ENCODE data around the gene PBXIP1. TPM values are rescaled to one million over a fixed set of nuclear protein-coding genes. Genes with fewer than 3 reads are reported as not detected.
"Not testable (repeated sequence)": the region's sequence is repeated elsewhere in the genome, so short reads cannot be mapped to it uniquely, and the experiment has no call there.

PBXIP1 gene
- total RNA-seq, 1 donor = 520 TPM

- peak in 1 of 3 donors; percentile 51 for DNase-seq (ENCODE audit: low read depth in 2 of 3, low spot score in 2 of 3)
These were observed 39.5 kb upstream of the PBXIP1 start for GRCh38 chr1:154995301-154995983.

GRCh38 chr1:154994591-154994990 is 38.7 kb upstream of the PBXIP1 start:
- DNase-seq (ENCODE audit: low read depth in 2 of 3, low spot score in 2 of 3) = no peak

- no peak for DNase-seq (ENCODE audit: low read depth in 2 of 3, low spot score in 2 of 3)
These were observed 38.3 kb upstream of the PBXIP1 start for GRCh38 chr1:154994269-154994587.

- no peak for DNase-seq (ENCODE audit: low read depth in 2 of 3, low spot score in 2 of 3)
These were observed 37.8 kb upstream of the PBXIP1 start, which contains the start of gene LENEP for GRCh38 chr1:154993572-154994268. LENEP (plus strand) TSS chr1:154993586; CDS start chr1:154993608, 22 bp downstream.

GRCh38 chr1:154992721-154993571 is 37.0 kb upstream of the PBXIP1 start:
- no peak for DNase-seq (ENCODE audit: low read depth in 2 of 3, low spot score in 2 of 3)

- DNase-seq (ENCODE audit: low read depth in 2 of 3, low spot score in 2 of 3) = no peak
These were observed 34.4 kb upstream of the PBXIP1 start for GRCh38 chr1:154990276-154990675.

- DNase-seq (ENCODE audit: low read depth in 2 of 3, low spot score in 2 of 3) = no peak
These were observed 33.4 kb upstream of the PBXIP1 start for GRCh38 chr1:154989195-154989860.

GRCh38 chr1:154988058-154988954 is 32.4 kb upstream of the PBXIP1 start:
- no peak for DNase-seq (ENCODE audit: low read depth in 2 of 3, low spot score in 2 of 3)

- no peak for DNase-seq (ENCODE audit: low read depth in 2 of 3, low spot score in 2 of 3)
These were observed 31.4 kb upstream of the PBXIP1 start for GRCh38 chr1:154987326-154987725.

- not testable (repeated sequence) for DNase-seq (ENCODE audit: low read depth in 2 of 3, low spot score in 2 of 3)
These were observed 30.8 kb upstream of the PBXIP1 start for GRCh38 chr1:154986736-154987135.

- no peak for DNase-seq (ENCODE audit: low read depth in 2 of 3, low spot score in 2 of 3)
These were observed 28.0 kb upstream of the PBXIP1 start for GRCh38 chr1:154983776-154984466.

GRCh38 chr1:154982897-154983648 is 27.2 kb upstream of the PBXIP1 start, which contains the start of gene FLAD1:
FLAD1 (plus strand) TSS chr1:154983344; CDS start chr1:154983695, 351 bp downstream.
- peak; percentile 85 to 99 (median 99) for DNase-seq (ENCODE audit: low read depth in 2 of 3, low spot score in 2 of 3)

GRCh38 chr1:154982341-154982740 is 26.4 kb upstream of the PBXIP1 start:
- no peak for DNase-seq (ENCODE audit: low read depth in 2 of 3, low spot score in 2 of 3)

- no peak for DNase-seq (ENCODE audit: low read depth in 2 of 3, low spot score in 2 of 3)
These were observed 22.5 kb upstream of the PBXIP1 start for GRCh38 chr1:154978360-154978759.

GRCh38 chr1:154977762-154978161 is 21.9 kb upstream of the PBXIP1 start:
- DNase-seq (ENCODE audit: low read depth in 2 of 3, low spot score in 2 of 3) = not testable (repeated sequence)

GRCh38 chr1:154975409-154976059 is 19.6 kb upstream of the PBXIP1 start:
- peak in 2 of 3 donors; percentile 62 to 69 for DNase-seq (ENCODE audit: low read depth in 2 of 3, low spot score in 2 of 3)

GRCh38 chr1:154974808-154975408 is 19.0 kb upstream of the PBXIP1 start:
- peak; percentile 97 to 99 (median 97) for DNase-seq (ENCODE audit: low read depth in 2 of 3, low spot score in 2 of 3)

Data from hematopoietic multipotent progenitor cell (in vitro differentiated cells).